Sigmoid colon (tissue), 4 donors: ENCODE measurements around the gene SLC38A8.

Source experiments
- EP300 ChIP-seq, 4 donors: sonication (generic); formaldehyde crosslinking; IDR thresholded peaks; one replicate each; pipeline ENCODE4 v1.6.1; 2017; ENCODE audit warnings: antibody characterized with exemption in 4 of 4
- POLR2A ChIP-seq, 2 donors: fragments of 450-650 bp; IDR thresholded peaks; one replicate each; pipeline ENCODE4 v1.6.1; 2016; ENCODE audit warnings: antibody characterized with exemption in 2 of 2, mild to moderate bottlenecking in 2 of 2, moderate library complexity in 2 of 2
- POLR2AphosphoS5 ChIP-seq, 4 donors: sonication (generic); formaldehyde crosslinking; IDR thresholded peaks; one replicate each; pipeline ENCODE4 v1.6.1; 2017; ENCODE audit warnings: antibody characterized with exemption in 4 of 4
- TF ChIP-seq, protein P1 (sequence below), 4 experiments: fragments of 450-650 bp in 3 of 4; fragments of 200-600 bp in 1 of 4; IDR thresholded peaks; one replicate each; pipeline ENCODE4 v1.5.1; 2016 to 2019; ENCODE audit warnings: antibody characterized with exemption in 4 of 4, mild to moderate bottlenecking in 3 of 4, moderate library complexity in 2 of 4

DNA sequence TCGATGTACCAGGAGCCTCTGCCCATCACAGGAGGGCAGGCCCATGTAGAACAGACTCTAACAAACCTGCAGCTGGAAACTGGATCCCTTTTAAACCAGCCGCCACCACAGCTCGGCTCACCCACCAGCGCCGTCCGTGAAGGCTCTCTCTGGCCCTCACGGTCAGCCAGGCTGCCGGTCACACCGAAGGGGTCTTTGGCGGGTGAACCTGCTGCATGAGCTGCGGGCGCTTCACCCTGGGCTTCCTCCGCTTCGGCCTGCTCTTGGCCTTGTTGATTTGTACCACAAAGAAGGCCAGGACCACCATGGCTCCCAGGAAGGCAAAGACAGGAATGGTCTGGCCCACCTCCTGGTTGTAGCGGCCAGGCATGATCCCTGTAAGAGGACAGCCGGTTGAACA, 11.7 kb upstream of the SLC38A8 start:
- TF ChIP-seq POLR2A (IDR thresholded peaks at IDR 0.05), result no peak
- TF ChIP-seq, protein P1, sequence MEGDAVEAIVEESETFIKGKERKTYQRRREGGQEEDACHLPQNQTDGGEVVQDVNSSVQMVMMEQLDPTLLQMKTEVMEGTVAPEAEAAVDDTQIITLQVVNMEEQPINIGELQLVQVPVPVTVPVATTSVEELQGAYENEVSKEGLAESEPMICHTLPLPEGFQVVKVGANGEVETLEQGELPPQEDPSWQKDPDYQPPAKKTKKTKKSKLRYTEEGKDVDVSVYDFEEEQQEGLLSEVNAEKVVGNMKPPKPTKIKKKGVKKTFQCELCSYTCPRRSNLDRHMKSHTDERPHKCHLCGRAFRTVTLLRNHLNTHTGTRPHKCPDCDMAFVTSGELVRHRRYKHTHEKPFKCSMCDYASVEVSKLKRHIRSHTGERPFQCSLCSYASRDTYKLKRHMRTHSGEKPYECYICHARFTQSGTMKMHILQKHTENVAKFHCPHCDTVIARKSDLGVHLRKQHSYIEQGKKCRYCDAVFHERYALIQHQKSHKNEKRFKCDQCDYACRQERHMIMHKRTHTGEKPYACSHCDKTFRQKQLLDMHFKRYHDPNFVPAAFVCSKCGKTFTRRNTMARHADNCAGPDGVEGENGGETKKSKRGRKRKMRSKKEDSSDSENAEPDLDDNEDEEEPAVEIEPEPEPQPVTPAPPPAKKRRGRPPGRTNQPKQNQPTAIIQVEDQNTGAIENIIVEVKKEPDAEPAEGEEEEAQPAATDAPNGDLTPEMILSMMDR (IDR thresholded peaks at IDR 0.05), result no peak
- TF ChIP-seq POLR2AphosphoS5 (IDR thresholded peaks at IDR 0.05), result no peak
- TF ChIP-seq EP300 (IDR thresholded peaks at IDR 0.05), result no peak
